WERI-Rb-1 (cell line): ENCODE data around the gene DCANP1.

ENCODE experiments used
- DNase-seq: peaks from one replicate; pipeline ENCODE4 v3.0.0-alpha.2; 2020
- H3K27ac ChIP-seq: fragments of 250-450 bp; sonication (Bioruptor Pico); 2 replicates; pipeline ENCODE4 v1.5.1; 2020; ENCODE audit warnings: mild to moderate bottlenecking, moderate library complexity
- H3K27me3 ChIP-seq: fragments of 250-450 bp; sonication (Bioruptor Pico); 2 replicates; pipeline ENCODE4 v1.5.1; 2021; ENCODE audit warnings: mild to moderate bottlenecking, low read depth, moderate library complexity; ENCODE audit not compliant: insufficient read depth, severe bottlenecking
- H3K36me3 ChIP-seq: fragments of 250-450 bp; sonication (Bioruptor Pico); 2 replicates; pipeline ENCODE4 v1.5.1; 2020; ENCODE audit warnings: mild to moderate bottlenecking, moderate library complexity
- H3K4me3 ChIP-seq: 2 replicates; pipeline ENCODE4 v1.5.1; 2011; ENCODE audit warnings: low read depth, mild to moderate bottlenecking, control low read depth, low read length
- H3K9me3 ChIP-seq: fragments of 250-450 bp; sonication (Bioruptor Pico); 2 replicates; pipeline ENCODE4 v1.5.1; 2021; ENCODE audit warnings: mild to moderate bottlenecking, moderate library complexity; ENCODE audit not compliant: severe bottlenecking
- CTCF ChIP-seq: IDR thresholded peaks from 2 replicates; pipeline ENCODE4 v1.5.1; 2011; ENCODE audit warnings: low read depth, mild to moderate bottlenecking, control low read depth, inconsistent platforms, low read length

Gene DCANP1

GRCh38 chr5:135462304-135462703, 15.2 kb upstream of the DCANP1 start:
- H3K27me3 ChIP-seq: no peaks in the 10 kb centered on the region
- TF ChIP-seq CTCF: peak; percentile 85
- no peaks in the 10 kb centered on the region for H3K9me3 ChIP-seq
- H3K27ac ChIP-seq: no peak overlapping the region
- H3K36me3 ChIP-seq: no peaks in the 10 kb centered on the region
- no peak overlapping the region for H3K4me3 ChIP-seq
- peak; percentile 93 for DNase-seq

- Histone ChIP-seq H3K27me3 (no peaks in the 10 kb centered on the region), H3K27ac (no peak overlapping the region), H3K9me3 (no peaks in the 10 kb centered on the region), H3K4me3 (no peak overlapping the region), H3K36me3 (no peaks in the 10 kb centered on the region)
- DNase-seq: no peak
- TF ChIP-seq CTCF: no peak
Measured at GRCh38 chr5:135461481-135462151, 14.5 kb upstream of the DCANP1 start.

- no peak for TF ChIP-seq CTCF
- H3K36me3 ChIP-seq: no peaks in the 10 kb centered on the region
- H3K27me3 ChIP-seq: no peaks in the 10 kb centered on the region
- H3K27ac ChIP-seq: no peak overlapping the region
- H3K9me3 ChIP-seq: no peaks in the 10 kb centered on the region
- DNase-seq: no peak
- H3K4me3 ChIP-seq: no peak overlapping the region
Measured at GRCh38 chr5:135460246-135461033, 13.3 kb upstream of the DCANP1 start.

GRCh38 chr5:135458921-135459331, 11.8 kb upstream of the DCANP1 start:
- no peaks in the 10 kb centered on the region for H3K27me3 ChIP-seq
- H3K36me3 ChIP-seq: no peaks in the 10 kb centered on the region
- no peak overlapping the region for H3K27ac ChIP-seq
- no peak for TF ChIP-seq CTCF
- DNase-seq: no peak
- no peaks in the 10 kb centered on the region for H3K9me3 ChIP-seq
- H3K4me3 ChIP-seq: no peak overlapping the region

- no peak for TF ChIP-seq CTCF
- DNase-seq: no peak
- no peaks in the 10 kb centered on the region for H3K36me3 ChIP-seq
- H3K27ac ChIP-seq: no peak overlapping the region
- H3K9me3 ChIP-seq: no peaks in the 10 kb centered on the region
- H3K27me3 ChIP-seq: no peaks in the 10 kb centered on the region
- no peak overlapping the region for H3K4me3 ChIP-seq
Measured at GRCh38 chr5:135458356-135458755, 11.2 kb upstream of the DCANP1 start.
